ENCODE data around the gene MRPL28.

MRPL28 gene

GRCh38 chr16:383326-384051 is 13.2 kb upstream of the MRPL28 start:
- TF ChIP-seq ZFX (IDR thresholded peaks at IDR 0.05; ENCODE audit: borderline replicate concordance) (no peak), CTCF (IDR thresholded peaks at IDR 0.05) (no peak)
- peak overlapping the region; percentile 96 for H3K27ac ChIP-seq

GRCh38 chr16:381789-382717 is 11.7 kb upstream of the MRPL28 start, which contains the start of gene PGAP6:
Gene PGAP6 (minus strand): TSS chr16:381978. CDS start chr16:381821, 157 bp downstream.
- TF ChIP-seq ZFX (IDR thresholded peaks at IDR 0.05; ENCODE audit: borderline replicate concordance) (no peak), CTCF (IDR thresholded peaks at IDR 0.05) (no peak)
- peak within 1 kb of the TSS; percentile 96 for H3K27ac ChIP-seq

GRCh38 chr16:381012-381788 is 10.9 kb upstream of the MRPL28 start:
- H3K27ac ChIP-seq: peak overlapping the region; percentile 96

GRCh38 chr16:380762-381011 is 10.3 kb upstream of the MRPL28 start:
- TF ChIP-seq CTCF (IDR thresholded peaks at IDR 0.05) (no peak), ZFX (IDR thresholded peaks at IDR 0.05; ENCODE audit: borderline replicate concordance) (no peak)
- H3K27ac ChIP-seq: peak overlapping the region; percentile 96

More at GRCh38 chr16:381012-381788, 10.9 kb upstream of the MRPL28 start:
- TF ChIP-seq CTCF (IDR thresholded peaks at IDR 0.05): no peak
- TF ChIP-seq ZFX (IDR thresholded peaks at IDR 0.05; ENCODE audit: borderline replicate concordance): no peak

GRCh38 chr16:379961-380761 is 9.8 kb upstream of the MRPL28 start:
- no peak for TF ChIP-seq CTCF (IDR thresholded peaks at IDR 0.05)
- TF ChIP-seq ZFX (IDR thresholded peaks at IDR 0.05; ENCODE audit: borderline replicate concordance): no peak
- peak overlapping the region; percentile 96 for H3K27ac ChIP-seq

GRCh38 chr16:379183-379960 is 9.0 kb upstream of the MRPL28 start:
- TF ChIP-seq ZFX (IDR thresholded peaks at IDR 0.05; ENCODE audit: borderline replicate concordance) (no peak), CTCF (IDR thresholded peaks at IDR 0.05) (no peak)
- H3K27ac ChIP-seq: peak overlapping the region; percentile 96
